ENCODE results near the gene RBM44.

- no peak for TF ChIP-seq POLR2AphosphoS5 (IDR thresholded peaks at IDR 0.05; ENCODE audit: borderline replicate concordance, low read depth, low read length)
- no peak for TF ChIP-seq EZH2 (IDR thresholded peaks at IDR 0.05)
These were observed 86.1 kb downstream of the RBM44 start for GRCh38 chr2:237884681-237885080.
